NOMO-1 (cell line): Measurements from ENCODE around the gene TRMT2A.
A peak's percentile ranks its signal among the peaks of the same experiment; 100 is the strongest.

ENCODE experiments used
- DNase-seq, 2 experiments: peaks; one replicate each; lab custom pipeline; 2025; ENCODE audit not compliant: unreplicated experiment in 2 of 2; lab: John Stamatoyannopoulos, UW

TRMT2A gene

GRCh38 chr22:20135806-20136602 lies 19.0 kb upstream of the TRMT2A start:
- no peak for DNase-seq

- no peak for DNase-seq
Observed at GRCh38 chr22:20135265-20135664, 18.2 kb upstream of the TRMT2A start.

- no peak for DNase-seq
Observed at GRCh38 chr22:20133930-20134549, 17.0 kb upstream of the TRMT2A start.

GRCh38 chr22:20132686-20133246 lies 15.7 kb upstream of the TRMT2A start:
- DNase-seq = no peak

- DNase-seq = no peak
Observed at GRCh38 chr22:20131859-20132685, 15.0 kb upstream of the TRMT2A start.

GRCh38 chr22:20131597-20131858 lies 14.5 kb upstream of the TRMT2A start, which contains the start of gene ZDHHC8:
Gene ZDHHC8 (plus strand): TSS chr22:20131804. CDS start chr22:20131948, 144 bp downstream.
- DNase-seq = peak in 1 of 2 experiments; percentile 34

GRCh38 chr22:20130731-20131596 lies 13.9 kb upstream of the TRMT2A start:
- DNase-seq = peak; percentile 41 to 47

- no peak for DNase-seq
Observed at GRCh38 chr22:20130319-20130718, 13.3 kb upstream of the TRMT2A start.

- DNase-seq = no peak
Observed at GRCh38 chr22:20129747-20130014, 12.7 kb upstream of the TRMT2A start.

GRCh38 chr22:20128902-20129746 lies 12.1 kb upstream of the TRMT2A start:
- DNase-seq = no peak

GRCh38 chr22:20128619-20128901 lies 11.5 kb upstream of the TRMT2A start:
- DNase-seq = peak in 1 of 2 experiments; percentile 5

GRCh38 chr22:20127869-20128618 lies 11.0 kb upstream of the TRMT2A start:
- DNase-seq = no peak

GRCh38 chr22:20127318-20127868 lies 10.4 kb upstream of the TRMT2A start:
- DNase-seq = no peak

GRCh38 chr22:20126284-20127029 lies 9.4 kb upstream of the TRMT2A start:
- DNase-seq = no peak

GRCh38 chr22:20125201-20126174 lies 8.5 kb upstream of the TRMT2A start:
- no peak for DNase-seq

GRCh38 chr22:20124083-20124787 lies 7.2 kb upstream of the TRMT2A start:
- DNase-seq = no peak
